ENCODE data around the gene TRPV4. TPM values are rescaled to one million over a fixed set of nuclear protein-coding genes. Genes with fewer than 3 reads are reported as not detected.

TRPV4 gene
- total and polyA plus RNA-seq, 10 of the 15 experiments (the other 5 are each of a cell fraction or from before 2014, with no cell fraction given): not detected

DNA sequence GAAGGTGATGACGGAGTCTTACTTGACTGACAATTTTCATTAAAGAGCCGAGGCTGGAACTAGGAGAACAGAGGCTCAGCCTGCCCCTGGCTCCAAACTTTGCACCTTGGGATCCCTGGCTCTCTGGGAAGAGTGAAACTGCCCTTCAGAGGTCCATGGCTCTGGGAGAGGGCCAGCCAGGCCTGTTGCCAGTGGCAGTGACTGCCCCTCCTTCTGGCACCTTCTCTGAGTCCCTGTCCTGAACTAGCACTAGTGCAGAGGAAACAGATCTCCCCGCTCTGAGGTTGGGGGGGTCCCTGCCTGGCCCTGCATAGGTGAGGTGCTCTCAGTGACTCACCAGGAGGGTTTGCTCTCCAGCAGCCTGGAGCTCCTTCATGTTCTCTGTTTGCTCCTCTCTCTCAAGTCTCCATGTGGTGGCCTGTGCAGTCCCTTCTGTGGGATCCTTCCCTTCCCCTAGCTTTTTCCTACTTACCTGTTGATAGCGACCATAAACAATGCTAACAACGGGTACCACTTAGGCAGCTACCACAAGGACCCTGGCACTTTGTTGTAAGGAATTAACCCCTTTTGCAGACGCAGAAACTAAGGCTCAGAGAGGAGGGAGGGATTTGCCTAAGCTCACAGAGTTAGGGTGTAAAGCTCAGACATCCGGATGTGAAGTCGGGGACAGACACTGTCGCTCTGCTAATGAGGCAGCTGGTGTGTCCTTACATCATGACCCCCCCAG is 97.2 kb downstream of the TRPV4 start:
- intact Hi-C loops (cut with micrococcal nuclease; ENCODE audit: unreplicated experiment) (no loop called here), in situ Hi-C loops (cut with MboI) (no loop called here)
- H3K36me3 ChIP-seq (ENCODE audit: control insufficient read depth in 2 of 2, insufficient read depth in 2 of 2, low read length in 1 of 2): no peaks in the 10 kb centered on the region
- ATAC-seq: no peak
- no peak overlapping the region for H3K4me3 ChIP-seq
- H3K4me2 ChIP-seq (ENCODE audit: control insufficient read depth, insufficient read depth): no peak overlapping the region
- no peak overlapping the region for H3K9ac ChIP-seq (ENCODE audit: control insufficient read depth, insufficient read depth, low read length)
- H3K27me3 ChIP-seq (replicated peaks in 1 of 2; ENCODE audit: control insufficient read depth in 2 of 2, insufficient read depth in 2 of 2, low read length in 1 of 2): no peaks in the 10 kb centered on the region; a peak in 2 of 4 replicates
- DNase-seq (ENCODE audit: low read depth, low spot score): no peak
- ChIA-PET RAD21 (ENCODE audit: unreplicated experiment) (no interaction called here), SMC1A (ENCODE audit: uncharacterized antibody, unreplicated experiment) (no interaction called here), CTCF (no interaction called here), POLR2A (no interaction called here)
- no peak for FAIRE-seq
- H3K79me2 ChIP-seq (ENCODE audit: control insufficient read depth, insufficient read depth, low read length): no peaks in the 10 kb centered on the region
- no TSS peak for BruUV-seq (replicated peaks)
- H3K27ac ChIP-seq (ENCODE audit: control insufficient read depth, insufficient read depth): no peak overlapping the region
- WGBS (ENCODE audit: insufficient coverage, insufficient replicate concordance, low lambda C conversion rate, missing lambda C conversion rate): 29% methylated on average over 9 of the region's 9 CpGs
- no peak overlapping the region for H2AFZ ChIP-seq (ENCODE audit: control insufficient read depth, low read depth, low read length)
- no peaks in the 10 kb centered on the region for H3K4me1 ChIP-seq (ENCODE audit: control insufficient read depth, insufficient read depth, low read length)
- H4K20me1 ChIP-seq (ENCODE audit: control insufficient read depth, insufficient read depth): no peaks in the 10 kb centered on the region
- H3K9me3 ChIP-seq (replicated peaks; ENCODE audit: control insufficient read depth, insufficient read depth, low read length): no peaks in the 10 kb centered on the region
- TF ChIP-seq MYB (IDR thresholded peaks at IDR 0.05; ENCODE audit: borderline replicate concordance, low read depth, low read length) (no peak), SIN3A (IDR thresholded peaks at IDR 0.05; ENCODE audit: low read depth, low read length) (no peak), NFXL1 (IDR thresholded peaks at IDR 0.05; ENCODE audit: borderline replicate concordance) (no peak), RFX5 (IDR thresholded peaks at IDR 0.05; ENCODE audit: low read depth, low read length) (no peak), IKZF1 (conservative IDR thresholded peaks at IDR 0.05) (no peak), SMC3 (IDR thresholded peaks at IDR 0.05; ENCODE audit: borderline replicate concordance, low read length) (no peak), SREBF2 (IDR thresholded peaks at IDR 0.05; ENCODE audit: low read length) (no peak), NFYB (IDR thresholded peaks at IDR 0.05; ENCODE audit: insufficient read depth, low read depth, low read length) (no peak), EED (IDR thresholded peaks at IDR 0.05; ENCODE audit: low read depth) (no peak), NR2C1 (IDR thresholded peaks at IDR 0.05) (no peak), ASH2L (IDR thresholded peaks at IDR 0.05; ENCODE audit: borderline replicate concordance, low read depth) (no peak), ZBED1 (IDR thresholded peaks at IDR 0.05; ENCODE audit: borderline replicate concordance) (no peak), CEBPB (IDR thresholded peaks at IDR 0.05; ENCODE audit: borderline replicate concordance in 1 of 2, low read depth in 2 of 2, low read length in 2 of 2) (no peak), RAD21 (IDR thresholded peaks at IDR 0.05; ENCODE audit: insufficient read depth, low read depth, low read length) (no peak)
- TF ChIP-seq, protein P1, sequence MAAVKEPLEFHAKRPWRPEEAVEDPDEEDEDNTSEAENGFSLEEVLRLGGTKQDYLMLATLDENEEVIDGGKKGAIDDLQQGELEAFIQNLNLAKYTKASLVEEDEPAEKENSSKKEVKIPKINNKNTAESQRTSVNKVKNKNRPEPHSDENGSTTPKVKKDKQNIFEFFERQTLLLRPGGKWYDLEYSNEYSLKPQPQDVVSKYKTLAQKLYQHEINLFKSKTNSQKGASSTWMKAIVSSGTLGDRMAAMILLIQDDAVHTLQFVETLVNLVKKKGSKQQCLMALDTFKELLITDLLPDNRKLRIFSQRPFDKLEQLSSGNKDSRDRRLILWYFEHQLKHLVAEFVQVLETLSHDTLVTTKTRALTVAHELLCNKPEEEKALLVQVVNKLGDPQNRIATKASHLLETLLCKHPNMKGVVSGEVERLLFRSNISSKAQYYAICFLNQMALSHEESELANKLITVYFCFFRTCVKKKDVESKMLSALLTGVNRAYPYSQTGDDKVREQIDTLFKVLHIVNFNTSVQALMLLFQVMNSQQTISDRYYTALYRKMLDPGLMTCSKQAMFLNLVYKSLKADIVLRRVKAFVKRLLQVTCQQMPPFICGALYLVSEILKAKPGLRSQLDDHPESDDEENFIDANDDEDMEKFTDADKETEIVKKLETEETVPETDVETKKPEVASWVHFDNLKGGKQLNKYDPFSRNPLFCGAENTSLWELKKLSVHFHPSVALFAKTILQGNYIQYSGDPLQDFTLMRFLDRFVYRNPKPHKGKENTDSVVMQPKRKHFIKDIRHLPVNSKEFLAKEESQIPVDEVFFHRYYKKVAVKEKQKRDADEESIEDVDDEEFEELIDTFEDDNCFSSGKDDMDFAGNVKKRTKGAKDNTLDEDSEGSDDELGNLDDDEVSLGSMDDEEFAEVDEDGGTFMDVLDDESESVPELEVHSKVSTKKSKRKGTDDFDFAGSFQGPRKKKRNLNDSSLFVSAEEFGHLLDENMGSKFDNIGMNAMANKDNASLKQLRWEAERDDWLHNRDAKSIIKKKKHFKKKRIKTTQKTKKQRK (IDR thresholded peaks at IDR 0.05; ENCODE audit: low read depth, low read length): no peak
- TF ChIP-seq, protein P2, sequence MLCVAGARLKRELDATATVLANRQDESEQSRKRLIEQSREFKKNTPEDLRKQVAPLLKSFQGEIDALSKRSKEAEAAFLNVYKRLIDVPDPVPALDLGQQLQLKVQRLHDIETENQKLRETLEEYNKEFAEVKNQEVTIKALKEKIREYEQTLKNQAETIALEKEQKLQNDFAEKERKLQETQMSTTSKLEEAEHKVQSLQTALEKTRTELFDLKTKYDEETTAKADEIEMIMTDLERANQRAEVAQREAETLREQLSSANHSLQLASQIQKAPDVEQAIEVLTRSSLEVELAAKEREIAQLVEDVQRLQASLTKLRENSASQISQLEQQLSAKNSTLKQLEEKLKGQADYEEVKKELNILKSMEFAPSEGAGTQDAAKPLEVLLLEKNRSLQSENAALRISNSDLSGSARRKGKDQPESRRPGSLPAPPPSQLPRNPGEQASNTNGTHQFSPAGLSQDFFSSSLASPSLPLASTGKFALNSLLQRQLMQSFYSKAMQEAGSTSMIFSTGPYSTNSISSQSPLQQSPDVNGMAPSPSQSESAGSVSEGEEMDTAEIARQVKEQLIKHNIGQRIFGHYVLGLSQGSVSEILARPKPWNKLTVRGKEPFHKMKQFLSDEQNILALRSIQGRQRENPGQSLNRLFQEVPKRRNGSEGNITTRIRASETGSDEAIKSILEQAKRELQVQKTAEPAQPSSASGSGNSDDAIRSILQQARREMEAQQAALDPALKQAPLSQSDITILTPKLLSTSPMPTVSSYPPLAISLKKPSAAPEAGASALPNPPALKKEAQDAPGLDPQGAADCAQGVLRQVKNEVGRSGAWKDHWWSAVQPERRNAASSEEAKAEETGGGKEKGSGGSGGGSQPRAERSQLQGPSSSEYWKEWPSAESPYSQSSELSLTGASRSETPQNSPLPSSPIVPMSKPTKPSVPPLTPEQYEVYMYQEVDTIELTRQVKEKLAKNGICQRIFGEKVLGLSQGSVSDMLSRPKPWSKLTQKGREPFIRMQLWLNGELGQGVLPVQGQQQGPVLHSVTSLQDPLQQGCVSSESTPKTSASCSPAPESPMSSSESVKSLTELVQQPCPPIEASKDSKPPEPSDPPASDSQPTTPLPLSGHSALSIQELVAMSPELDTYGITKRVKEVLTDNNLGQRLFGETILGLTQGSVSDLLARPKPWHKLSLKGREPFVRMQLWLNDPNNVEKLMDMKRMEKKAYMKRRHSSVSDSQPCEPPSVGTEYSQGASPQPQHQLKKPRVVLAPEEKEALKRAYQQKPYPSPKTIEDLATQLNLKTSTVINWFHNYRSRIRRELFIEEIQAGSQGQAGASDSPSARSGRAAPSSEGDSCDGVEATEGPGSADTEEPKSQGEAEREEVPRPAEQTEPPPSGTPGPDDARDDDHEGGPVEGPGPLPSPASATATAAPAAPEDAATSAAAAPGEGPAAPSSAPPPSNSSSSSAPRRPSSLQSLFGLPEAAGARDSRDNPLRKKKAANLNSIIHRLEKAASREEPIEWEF (IDR thresholded peaks at IDR 0.05; ENCODE audit: insufficient replicate concordance, low read depth, low read length): no peak

Measured in GM12878 (cell line).